DND-41 (cell line): Measurements from ENCODE around the gene ST6GALNAC3.

Experiments used
- ATAC-seq: fragments of 200-7000 bp; cut with Tn5 transposase; 3 replicates; pipeline ENCODE4 v1.9.1; 2021; ENCODE audit warnings: low read depth; ENCODE audit not compliant: insufficient read depth
- DNase-seq: peaks from one replicate; pipeline ENCODE4 v3.0.0-alpha.2; 2020
- H2AFZ ChIP-seq: 2 replicates; pipeline ENCODE4 v1.6.0; 2012; ENCODE audit warnings: low read depth, low read length
- H3K27ac ChIP-seq: 2 replicates; pipeline ENCODE4 v1.5.1; 2012; ENCODE audit warnings: low read length, inconsistent platforms
- H3K27me3 ChIP-seq: fragments of 200-600 bp; sonication (generic); 2 replicates; pipeline ENCODE4 v1.6.0; 2012; ENCODE audit warnings: low read length, mild to moderate bottlenecking, inconsistent platforms; ENCODE audit not compliant: insufficient read depth, poor library complexity
- H3K36me3 ChIP-seq: 2 replicates; pipeline ENCODE4 v1.5.1; 2012; ENCODE audit warnings: low read length, inconsistent platforms; ENCODE audit not compliant: insufficient read depth
- H3K4me1 ChIP-seq: 2 replicates; pipeline ENCODE4 v1.5.1; 2012; ENCODE audit warnings: mild to moderate bottlenecking, low read length; ENCODE audit not compliant: insufficient read depth
- H3K4me2 ChIP-seq: 2 replicates; pipeline ENCODE4 v1.6.0; 2012; ENCODE audit warnings: mild to moderate bottlenecking, moderate library complexity, low read length, inconsistent platforms; ENCODE audit not compliant: insufficient read depth
- H3K4me3 ChIP-seq, 2 experiments: fragments of 200-600 bp in 1 of 2; shearing (Covaris generic) in 1 of 2; 2 replicates each; pipeline ENCODE4 v1.5.1; 2012 to 2016; ENCODE audit warnings: inconsistent platforms in 2 of 2, low read length in 2 of 2, mild to moderate bottlenecking in 2 of 2, low read depth in 1 of 2, moderate library complexity in 1 of 2
- H3K79me2 ChIP-seq: 2 replicates; pipeline ENCODE4 v1.6.0; 2012; ENCODE audit warnings: low read length, inconsistent platforms; ENCODE audit not compliant: insufficient read depth
- H3K9ac ChIP-seq: 2 replicates; pipeline ENCODE4 v1.6.0; 2012; ENCODE audit warnings: low read depth, mild to moderate bottlenecking, inconsistent platforms, low read length, moderate library complexity
- H3K9me3 ChIP-seq: 2 replicates; pipeline ENCODE4 v1.5.1; 2012; ENCODE audit warnings: low read length, moderate library complexity, mild to moderate bottlenecking, inconsistent platforms; ENCODE audit not compliant: insufficient read depth, severe bottlenecking
- H4K20me1 ChIP-seq: 2 replicates; pipeline ENCODE4 v1.6.0; 2012; ENCODE audit warnings: low read length; ENCODE audit not compliant: insufficient read depth
- CTCF ChIP-seq: IDR thresholded peaks from 2 replicates; pipeline ENCODE4 v1.5.1; 2012; ENCODE audit warnings: borderline replicate concordance, low read length, moderate library complexity, mild to moderate bottlenecking; ENCODE audit not compliant: poor library complexity, severe bottlenecking; ENCODE audit errors: extremely low read depth
- EZH2 ChIP-seq: IDR thresholded peaks from 3 replicates; pipeline ENCODE4 v1.6.1; 2012; ENCODE audit warnings: borderline replicate concordance, low read depth, mild to moderate bottlenecking, moderate library complexity, low read length, inconsistent platforms; ENCODE audit not compliant: severe bottlenecking

Gene ST6GALNAC3

GRCh38 chr1:76317299-76317900, 242.9 kb downstream of the ST6GALNAC3 start:
- no peak overlapping the region for H3K27ac ChIP-seq
- TF ChIP-seq CTCF (no peak), EZH2 (no peak)
- no peak overlapping the region for H3K4me2 ChIP-seq
- no peak overlapping the region for H2AFZ ChIP-seq
- no peaks in the 10 kb centered on the region for H3K4me1 ChIP-seq
- DNase-seq = no peak
- H3K27me3 ChIP-seq = no peaks in the 10 kb centered on the region
- H3K9ac ChIP-seq = no peak overlapping the region
- H3K9me3 ChIP-seq = no peaks in the 10 kb centered on the region
- no peaks in the 10 kb centered on the region for H3K36me3 ChIP-seq
- no peaks in the 10 kb centered on the region for H3K79me2 ChIP-seq
- H3K4me3 ChIP-seq = no peak overlapping the region
- ATAC-seq = no peak
- no peaks in the 10 kb centered on the region for H4K20me1 ChIP-seq

- no peaks in the 10 kb centered on the region for H3K27me3 ChIP-seq
- no peak overlapping the region for H3K4me2 ChIP-seq
- H3K4me1 ChIP-seq = no peaks in the 10 kb centered on the region
- no peak overlapping the region for H3K4me3 ChIP-seq
- ATAC-seq = peak; percentile 64; the same call in 1 of the 3 replicates
- H3K79me2 ChIP-seq = no peaks in the 10 kb centered on the region
- no peak overlapping the region for H3K9ac ChIP-seq
- H3K36me3 ChIP-seq = no peaks in the 10 kb centered on the region
- DNase-seq = peak; percentile 28
- no peaks in the 10 kb centered on the region for H3K9me3 ChIP-seq
- peak; percentile 90 for TF ChIP-seq CTCF
- no peak for TF ChIP-seq EZH2
- no peak overlapping the region for H3K27ac ChIP-seq
- H4K20me1 ChIP-seq = no peaks in the 10 kb centered on the region
- no peak overlapping the region for H2AFZ ChIP-seq
These were observed 256.6 kb downstream of the ST6GALNAC3 start for GRCh38 chr1:76330991-76331603.

GRCh38 chr1:76335882-76336281, 261.3 kb downstream of the ST6GALNAC3 start:
- no peaks in the 10 kb centered on the region for H3K79me2 ChIP-seq
- H3K27me3 ChIP-seq = no peaks in the 10 kb centered on the region
- H3K4me1 ChIP-seq = no peaks in the 10 kb centered on the region
- ATAC-seq (no peak), DNase-seq (no peak)
- no peak overlapping the region for H3K9ac ChIP-seq
- no peak overlapping the region for H3K4me3 ChIP-seq
- no peaks in the 10 kb centered on the region for H4K20me1 ChIP-seq
- H3K27ac ChIP-seq = no peak overlapping the region
- no peak for TF ChIP-seq CTCF
- no peak for TF ChIP-seq EZH2
- no peaks in the 10 kb centered on the region for H3K36me3 ChIP-seq
- no peak overlapping the region for H3K4me2 ChIP-seq
- no peaks in the 10 kb centered on the region for H3K9me3 ChIP-seq
- no peak overlapping the region for H2AFZ ChIP-seq
